Calu3 (cell line): ENCODE results near the gene CIROP. TPM values are rescaled to one million over a fixed set of nuclear protein-coding genes. Genes with fewer than 3 reads are reported as not detected.

Experiments
- BruUV-seq: library from RNA; stranded (reverse); fragments of 400-500 nt; replicated peaks from 2 replicates; lab custom pipeline; 2021; lab: Mats Ljungman, UMichigan
- CTCF ChIA-PET: fragments of 300-600 bp; sonication (Branson Sonifier 250); formaldehyde crosslinking; loops from one replicate; lab custom pipeline; 2022; ENCODE audit warnings: antibody characterized with exemption; lab: Charles Lee
- DNase-seq: peaks from one replicate; pipeline ENCODE4 v3.0.0; 2022
- H3K27ac Mint-ChIP-seq: one replicate; pipeline ENCODE4 v1.8.0; 2022; ENCODE audit warnings: mixed read lengths; ENCODE audit not compliant: unreplicated experiment
- H3K27me3 Mint-ChIP-seq: one replicate; pipeline ENCODE4 v1.8.0; 2022; ENCODE audit warnings: mixed read lengths; ENCODE audit not compliant: unreplicated experiment
- H3K36me3 Mint-ChIP-seq: one replicate; pipeline ENCODE4 v1.8.0; 2022; ENCODE audit warnings: mild to moderate bottlenecking, moderate library complexity, mixed read lengths; ENCODE audit not compliant: insufficient read depth, unreplicated experiment
- H3K4me1 Mint-ChIP-seq: one replicate; pipeline ENCODE4 v1.8.0; 2022; ENCODE audit warnings: mild to moderate bottlenecking, low read depth, mixed read lengths; ENCODE audit not compliant: unreplicated experiment
- H3K4me3 Mint-ChIP-seq: one replicate; pipeline ENCODE4 v1.8.0; 2022; ENCODE audit warnings: mild to moderate bottlenecking, low read depth, moderate library complexity, mixed read lengths; ENCODE audit not compliant: unreplicated experiment
- H3K9me3 Mint-ChIP-seq: one replicate; pipeline ENCODE4 v1.8.0; 2022; ENCODE audit warnings: low read depth, mixed read lengths; ENCODE audit not compliant: unreplicated experiment
- CTCF ChIP-seq: fragments of 200-600 bp; IDR thresholded peaks from one replicate; pipeline ENCODE4 v1.8.0; 2022; ENCODE audit warnings: antibody characterized with exemption; ENCODE audit not compliant: unreplicated experiment
- intact Hi-C: fragments of 100-400 bp; cut with micrococcal nuclease; formaldehyde crosslinking; loops from one replicate; pipeline ENCODE4 v1.10.0; 2022; ENCODE audit not compliant: unreplicated experiment
- total RNA-seq: library from RNA; stranded (reverse); gene quantifications from 2 replicates; pipeline ENCODE4 v1.2.3, GENCODE V29; 2022

Gene CIROP
- total RNA-seq, 1 experiment from 2014 or later, result not detected

DNA sequence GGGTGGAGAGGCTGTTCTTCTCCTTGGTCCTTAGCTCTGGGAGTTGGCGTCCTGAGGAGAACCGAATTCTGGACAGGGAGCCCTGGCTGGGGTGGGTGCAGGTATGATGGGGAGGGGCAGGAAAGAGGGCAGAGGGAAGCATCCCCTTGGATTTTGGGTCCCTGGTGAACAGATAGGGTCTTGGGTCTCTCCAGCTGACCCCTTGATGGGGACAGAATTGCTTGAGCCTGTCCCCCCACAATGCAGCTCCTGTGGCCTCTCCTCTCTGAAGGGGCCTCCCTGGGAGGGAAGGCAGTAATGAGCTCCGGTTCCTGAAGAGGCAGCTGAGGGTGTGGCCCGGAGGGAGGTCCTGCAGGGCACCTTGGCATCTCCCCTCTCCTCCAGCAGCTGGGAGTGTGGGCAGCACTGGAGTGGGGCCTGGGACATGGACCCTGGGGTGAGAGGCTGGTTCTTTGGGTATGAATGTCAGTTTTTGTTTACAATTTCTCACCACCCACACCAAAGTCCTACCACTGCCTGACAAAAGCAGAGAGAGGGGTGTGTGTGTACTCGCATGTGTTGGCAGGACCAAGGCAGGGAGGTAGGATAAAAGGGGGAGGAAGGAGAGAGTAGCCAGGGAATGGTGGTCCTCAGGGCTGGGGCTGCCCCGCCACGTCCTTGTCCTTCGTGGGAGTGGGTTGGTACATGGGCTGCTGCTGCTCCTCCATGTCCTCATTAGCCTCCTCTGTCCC, 21.9 kb upstream of the CIROP start:
- CTCF ChIA-PET, result no interaction called here
- no TSS peak for BruUV-seq

DNA sequence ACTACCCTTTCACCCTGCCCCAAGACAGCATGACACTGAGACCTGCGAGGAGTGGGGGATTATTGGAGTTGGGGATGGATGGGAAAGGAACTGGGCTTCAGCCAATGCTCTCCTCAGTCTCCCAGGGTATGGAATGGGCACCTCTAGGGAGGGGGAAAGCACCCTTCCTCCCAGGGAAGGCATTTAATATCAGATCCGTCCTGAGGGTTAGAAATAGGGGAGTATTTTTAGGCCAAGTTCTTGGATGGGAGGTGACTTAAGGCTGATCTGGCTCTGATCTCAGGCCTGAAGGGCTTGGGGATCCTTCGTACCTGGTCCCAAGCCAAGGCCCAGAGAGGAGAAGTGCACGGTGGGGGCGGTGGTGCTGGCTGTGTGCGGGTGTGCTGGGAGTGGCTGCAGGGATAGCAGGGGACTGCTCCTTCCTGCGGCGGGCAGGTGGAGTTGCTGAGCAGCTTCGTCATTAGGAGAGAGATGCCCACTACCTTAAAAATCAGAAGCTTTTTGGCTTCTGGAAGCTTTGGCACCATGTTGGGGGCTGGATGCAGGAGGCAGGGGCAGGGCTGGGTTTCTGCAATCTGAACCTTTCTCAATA, 21.2 kb upstream of the CIROP start:
- CTCF ChIA-PET, result no interaction called here
- H3K36me3 Mint-ChIP-seq, result no peaks in the 10 kb centered on the region
- H3K4me1 Mint-ChIP-seq, result peaks cover 26% of the 10 kb centered on the region
- intact Hi-C loops, result no loop called here
- no peak overlapping the region for H3K4me3 Mint-ChIP-seq
- DNase-seq, result no peak
- no peaks in the 10 kb centered on the region for H3K9me3 Mint-ChIP-seq
- TF ChIP-seq CTCF, result no peak
- no TSS peak for BruUV-seq
- H3K27me3 Mint-ChIP-seq, result peaks cover 99% of the 10 kb centered on the region
- no peak overlapping the region for H3K27ac Mint-ChIP-seq

More for the DNA sequence above, 21.9 kb upstream of the CIROP start:
- intact Hi-C loops, result no loop called here
- no peaks in the 10 kb centered on the region for H3K9me3 Mint-ChIP-seq
- H3K4me3 Mint-ChIP-seq, result no peak overlapping the region
- H3K4me1 Mint-ChIP-seq, result peaks cover 23% of the 10 kb centered on the region
- peaks cover 99% of the 10 kb centered on the region for H3K27me3 Mint-ChIP-seq
- no peak for DNase-seq
- no peak for TF ChIP-seq CTCF
- no peak overlapping the region for H3K27ac Mint-ChIP-seq
- H3K36me3 Mint-ChIP-seq, result no peaks in the 10 kb centered on the region

- Mint-ChIP-seq H3K27me3 (peaks cover 95% of the 10 kb centered on the region), H3K4me3 (no peak overlapping the region), H3K9me3 (no peaks in the 10 kb centered on the region), H3K4me1 (peaks cover 27% of the 10 kb centered on the region), H3K36me3 (no peaks in the 10 kb centered on the region), H3K27ac (no peak overlapping the region)
- CTCF ChIA-PET, result no interaction called here
- no peak for TF ChIP-seq CTCF
- no TSS peak for BruUV-seq
- DNase-seq, result no peak
- intact Hi-C loops, result no loop called here
These were observed 20.2 kb upstream of the CIROP start for GRCh38 chr14:23125011-23125410.

DNA sequence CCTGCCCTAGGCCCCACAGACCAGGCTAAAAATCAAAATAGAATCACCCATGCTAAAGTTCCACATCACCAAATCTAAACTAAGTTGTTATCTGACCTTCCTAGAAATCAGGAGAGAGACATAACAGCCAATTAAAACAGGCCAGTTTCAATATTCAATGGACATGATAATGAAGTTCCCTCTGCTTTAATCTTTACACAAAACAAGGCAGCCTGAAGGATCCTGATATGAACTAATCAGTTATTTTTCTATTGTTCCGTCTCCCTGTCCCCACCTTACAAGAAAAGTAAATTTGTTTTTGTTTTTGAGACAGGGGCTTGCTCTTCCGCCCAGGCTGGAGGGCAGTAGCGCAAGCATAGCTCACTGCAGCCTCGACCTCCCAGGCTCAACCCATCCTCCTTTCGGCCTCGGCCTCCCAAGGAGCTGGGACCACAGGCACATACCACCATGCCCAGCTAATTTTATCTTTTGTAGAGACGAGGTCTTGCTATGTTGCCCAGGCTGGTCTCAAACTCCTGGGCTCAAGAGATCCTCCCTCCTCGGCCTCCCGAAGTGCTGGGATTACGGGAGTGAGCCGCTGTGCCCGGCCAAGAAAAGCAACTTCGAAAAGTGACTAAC, 19.7 kb upstream of the CIROP start:
- Mint-ChIP-seq H3K27ac (no peak overlapping the region), H3K36me3 (no peaks in the 10 kb centered on the region)

More for the DNA sequence above, 19.7 kb upstream of the CIROP start:
- CTCF ChIA-PET, result interaction anchor here (0.6 kb wide), 1 partner anchor 380 kb away, joined by 6 read pairs; no protein-coding TSS in a partner anchor
- H3K9me3 Mint-ChIP-seq, result no peaks in the 10 kb centered on the region
- peaks cover 89% of the 10 kb centered on the region for H3K27me3 Mint-ChIP-seq
- DNase-seq, result no peak
- no TSS peak for BruUV-seq
- H3K4me3 Mint-ChIP-seq, result no peak overlapping the region
- intact Hi-C loops, result no loop called here
- no peak for TF ChIP-seq CTCF
- H3K4me1 Mint-ChIP-seq, result peaks cover 24% of the 10 kb centered on the region
